ENCODE results near the gene GALNT13.

Gene GALNT13

DNA sequence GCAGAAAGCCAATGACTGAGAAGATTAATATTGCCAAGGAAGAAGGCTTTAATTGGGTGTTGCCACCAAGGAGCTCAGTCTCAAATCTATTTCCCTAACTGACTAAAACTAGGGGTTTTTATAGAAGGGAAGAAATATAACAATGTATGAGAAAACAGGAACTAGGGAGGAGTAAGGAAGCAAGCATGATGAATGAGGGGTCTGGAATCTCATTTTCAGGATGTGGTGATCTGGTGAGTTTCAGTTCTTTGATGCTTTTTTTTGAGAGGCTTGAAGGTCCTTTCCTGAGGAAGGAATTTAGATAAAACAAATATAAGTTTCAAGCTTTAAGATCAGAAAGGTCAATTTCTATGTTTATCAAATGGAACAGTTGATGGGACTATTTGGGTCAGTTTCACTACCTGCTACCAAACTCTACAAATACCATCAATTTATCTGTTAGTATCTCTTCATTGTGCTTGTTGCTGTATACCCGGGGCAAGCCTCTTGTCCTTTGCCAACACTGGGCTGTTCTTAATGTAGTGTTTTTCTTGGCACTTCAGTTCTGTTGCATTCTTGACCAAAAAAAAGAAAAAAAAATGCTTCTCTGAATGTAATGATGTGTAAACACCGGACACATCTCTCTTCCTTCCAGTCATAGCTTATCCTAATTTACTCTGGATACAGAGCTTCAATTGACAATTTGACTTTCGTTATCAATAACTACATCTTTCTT, 357.0 kb downstream of the GALNT13 start:
- TF ChIP-seq, protein P1, sequence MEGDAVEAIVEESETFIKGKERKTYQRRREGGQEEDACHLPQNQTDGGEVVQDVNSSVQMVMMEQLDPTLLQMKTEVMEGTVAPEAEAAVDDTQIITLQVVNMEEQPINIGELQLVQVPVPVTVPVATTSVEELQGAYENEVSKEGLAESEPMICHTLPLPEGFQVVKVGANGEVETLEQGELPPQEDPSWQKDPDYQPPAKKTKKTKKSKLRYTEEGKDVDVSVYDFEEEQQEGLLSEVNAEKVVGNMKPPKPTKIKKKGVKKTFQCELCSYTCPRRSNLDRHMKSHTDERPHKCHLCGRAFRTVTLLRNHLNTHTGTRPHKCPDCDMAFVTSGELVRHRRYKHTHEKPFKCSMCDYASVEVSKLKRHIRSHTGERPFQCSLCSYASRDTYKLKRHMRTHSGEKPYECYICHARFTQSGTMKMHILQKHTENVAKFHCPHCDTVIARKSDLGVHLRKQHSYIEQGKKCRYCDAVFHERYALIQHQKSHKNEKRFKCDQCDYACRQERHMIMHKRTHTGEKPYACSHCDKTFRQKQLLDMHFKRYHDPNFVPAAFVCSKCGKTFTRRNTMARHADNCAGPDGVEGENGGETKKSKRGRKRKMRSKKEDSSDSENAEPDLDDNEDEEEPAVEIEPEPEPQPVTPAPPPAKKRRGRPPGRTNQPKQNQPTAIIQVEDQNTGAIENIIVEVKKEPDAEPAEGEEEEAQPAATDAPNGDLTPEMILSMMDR (IDR thresholded peaks at IDR 0.05; ENCODE audit: low read depth, low read length, missing control alignments), result no peak
- H3K4me3 ChIP-seq (ENCODE audit: low read depth, low read length), result no peak overlapping the region
- DNase-seq (ENCODE audit: low read depth), result no peak

DNA sequence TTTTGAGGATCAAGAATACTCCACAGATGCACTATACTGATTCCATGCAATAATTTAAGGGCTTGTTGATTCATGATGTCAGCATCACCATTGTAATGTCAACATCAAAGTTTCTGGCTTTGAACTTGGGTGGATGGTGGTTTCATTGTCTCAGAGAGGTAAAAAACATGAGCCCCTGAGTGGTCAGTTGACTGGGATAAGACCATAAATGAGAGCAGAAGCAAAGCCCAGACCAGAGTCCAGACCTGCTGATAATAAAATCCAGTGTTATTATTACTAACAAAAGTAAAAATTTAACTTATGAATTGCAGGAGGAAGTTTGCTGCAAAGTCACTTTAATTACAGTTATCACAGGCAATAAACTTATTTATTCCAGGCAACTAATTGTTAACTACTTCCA, 358.2 kb downstream of the GALNT13 start:
- TF ChIP-seq, protein P1 (IDR thresholded peaks at IDR 0.05; ENCODE audit: low read depth, low read length, missing control alignments), result no peak
- no peak overlapping the region for H3K4me3 ChIP-seq (ENCODE audit: low read depth, low read length)
- DNase-seq (ENCODE audit: low read depth), result no peak

DNA sequence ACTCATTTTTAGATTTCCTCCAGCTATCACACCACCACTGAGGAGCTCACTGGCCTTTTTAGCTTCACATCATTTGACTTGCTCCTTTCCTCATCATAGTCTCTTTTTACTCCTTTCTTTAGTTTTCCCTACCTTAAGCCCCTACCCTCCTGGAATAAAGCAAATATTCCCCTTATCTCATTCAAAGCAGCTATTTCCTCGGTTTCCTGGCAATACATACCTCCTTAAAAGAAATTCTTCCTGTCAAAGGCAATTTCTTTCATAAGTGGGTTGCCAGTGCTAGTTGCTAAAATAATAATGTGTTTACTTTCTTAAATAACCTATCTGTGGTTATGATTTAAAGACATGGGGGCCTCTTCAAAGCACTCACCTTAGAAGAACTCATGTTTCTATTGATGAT, 359.3 kb downstream of the GALNT13 start:
- H3K4me3 ChIP-seq (ENCODE audit: low read depth, low read length), result no peak overlapping the region
- TF ChIP-seq, protein P1 (IDR thresholded peaks at IDR 0.05; ENCODE audit: low read depth, low read length, missing control alignments), result no peak
- no peak for DNase-seq (ENCODE audit: low read depth)

DNA sequence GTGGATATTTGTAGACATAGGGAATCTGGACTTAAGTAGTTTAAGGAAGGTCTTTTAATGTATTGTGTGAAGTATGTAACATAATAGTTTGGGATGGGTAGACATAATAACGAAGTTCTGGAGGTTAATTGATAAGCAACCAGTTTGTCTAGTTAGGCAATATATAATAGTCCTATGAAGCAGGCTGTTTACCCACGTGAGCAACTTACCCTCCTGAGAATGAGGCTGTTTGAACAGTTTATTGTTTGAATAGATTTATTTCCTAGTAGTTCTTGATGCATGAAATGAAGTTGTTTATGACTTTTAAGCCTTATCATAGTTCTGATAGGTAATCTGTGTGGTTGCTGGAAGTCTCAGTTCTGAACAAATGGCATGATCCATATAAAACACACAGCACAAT, 361.5 kb downstream of the GALNT13 start:
- DNase-seq (ENCODE audit: low read depth), result no peak
- no peak overlapping the region for H3K4me3 ChIP-seq (ENCODE audit: low read depth, low read length)
- TF ChIP-seq, protein P1 (IDR thresholded peaks at IDR 0.05; ENCODE audit: low read depth, low read length, missing control alignments), result no peak

DNA sequence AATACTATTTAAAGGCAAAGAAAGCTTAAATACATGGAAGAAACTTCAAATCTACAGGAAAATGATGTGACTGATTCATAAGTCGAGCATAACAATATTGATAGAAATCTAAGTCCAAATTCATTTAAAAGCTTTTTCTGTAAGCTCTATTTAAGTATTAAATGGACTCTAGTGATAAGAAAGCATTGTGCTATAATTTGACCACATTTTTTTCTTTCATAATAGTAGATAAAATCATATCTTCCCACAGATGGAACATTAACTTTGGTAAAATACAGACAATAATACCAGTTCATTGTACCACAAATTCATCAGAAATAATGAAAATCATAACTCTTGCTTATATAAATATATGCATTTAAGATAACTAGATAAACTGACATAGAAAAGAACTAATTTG, 366.5 kb downstream of the GALNT13 start:
- no peak overlapping the region for H3K4me3 ChIP-seq (ENCODE audit: low read depth, low read length)
- DNase-seq (ENCODE audit: low read depth), result no peak
- TF ChIP-seq, protein P1 (IDR thresholded peaks at IDR 0.05; ENCODE audit: low read depth, low read length, missing control alignments), result no peak

DNA sequence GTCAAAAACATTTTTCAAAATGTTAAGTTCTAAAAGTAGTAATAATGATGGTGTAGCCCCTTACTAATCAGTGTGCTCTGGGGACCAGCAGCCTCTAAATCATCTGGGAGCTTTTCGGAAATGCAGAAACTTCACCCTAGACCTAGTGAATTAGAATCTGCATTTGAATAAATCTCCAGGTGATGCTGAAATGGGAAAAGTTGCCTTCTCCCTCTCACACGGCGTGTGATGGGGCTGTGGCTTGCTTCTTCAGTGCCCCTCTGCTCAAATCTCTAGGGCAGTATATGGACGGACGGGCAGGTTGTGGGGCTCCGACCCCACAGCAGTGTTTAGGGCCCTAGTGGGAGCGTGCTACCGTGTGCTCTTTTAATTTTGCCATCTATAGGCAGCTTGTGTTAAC, 368.6 kb downstream of the GALNT13 start:
- TF ChIP-seq, protein P1 (IDR thresholded peaks at IDR 0.05; ENCODE audit: low read depth, low read length, missing control alignments), result no peak
- no peak for DNase-seq (ENCODE audit: low read depth)
- no peak overlapping the region for H3K4me3 ChIP-seq (ENCODE audit: low read depth, low read length)

DNA sequence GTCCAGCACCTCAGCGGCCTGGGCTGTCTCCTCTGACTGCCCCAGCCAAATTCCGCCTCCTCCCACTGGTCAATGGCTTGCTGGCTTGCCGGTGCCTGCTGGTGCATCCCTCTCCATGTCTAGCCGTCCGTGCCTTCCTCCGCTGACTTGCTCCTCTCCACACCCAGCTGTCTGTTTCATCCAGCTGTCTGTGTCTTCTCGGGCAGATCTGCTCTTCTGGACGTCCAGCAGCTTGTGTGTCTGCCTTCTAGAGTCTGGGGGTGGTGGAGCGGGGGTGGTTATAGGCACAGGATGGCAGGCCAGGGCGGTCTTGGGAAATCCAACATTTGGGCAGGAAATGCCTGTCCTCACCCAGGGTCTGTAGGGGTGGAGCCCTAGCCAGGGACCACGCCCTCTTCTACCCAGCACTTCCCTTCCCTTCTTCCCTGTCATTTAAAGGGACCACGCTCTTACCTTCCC, 369.2 kb downstream of the GALNT13 start:
- TF ChIP-seq, protein P1 (IDR thresholded peaks at IDR 0.05; ENCODE audit: low read depth, low read length, missing control alignments), result no peak
- no peak overlapping the region for H3K4me3 ChIP-seq (ENCODE audit: low read depth, low read length)
- no peak for DNase-seq (ENCODE audit: low read depth)

Measured in GM12864 (cell line).